Keratinocyte (primary cell): ENCODE data around the gene EEF2K. TPM values are rescaled to one million over a fixed set of nuclear protein-coding genes. Genes with fewer than 3 reads are reported as not detected.

Source experiments
- DNase-seq: peaks from one replicate; pipeline ENCODE4 v3.0.0-alpha.2; 2011; ENCODE audit warnings: low read depth, missing footprints, low spot score
- FAIRE-seq: peaks from 2 replicates; lab custom pipeline; 2011; peaks lifted over from hg19 to GRCh38; lab: Jason Lieb, UNC
- H2AFZ ChIP-seq: 2 replicates; pipeline ENCODE4 v1.6.0; 2012; ENCODE audit warnings: low read length, control low read depth, inconsistent platforms; ENCODE audit not compliant: control insufficient read depth
- H3K27ac ChIP-seq: 2 replicates; pipeline ENCODE4 v1.5.1; 2011; ENCODE audit warnings: low read length; ENCODE audit not compliant: control insufficient read depth, insufficient read depth
- H3K27me3 ChIP-seq: 3 replicates; pipeline ENCODE4 v1.6.0; 2011; ENCODE audit warnings: low read length; ENCODE audit not compliant: control insufficient read depth, insufficient read depth; ENCODE audit errors: extremely low read depth
- H3K36me3 ChIP-seq, 2 experiments: 2 replicates in 1 of 2; 3 replicates in 1 of 2; pipeline ENCODE4 v1.5.1; 2011; ENCODE audit warnings: low read length in 2 of 2, mild to moderate bottlenecking in 1 of 2; ENCODE audit not compliant: control insufficient read depth in 2 of 2, insufficient read depth in 2 of 2; ENCODE audit errors: extremely low read depth in 1 of 2
- H3K4me1 ChIP-seq: 3 replicates; pipeline ENCODE4 v1.5.1; 2011; ENCODE audit warnings: low read length; ENCODE audit not compliant: control insufficient read depth, insufficient read depth; ENCODE audit errors: extremely low read depth
- H3K4me2 ChIP-seq: 3 replicates; pipeline ENCODE4 v1.6.0; 2011; ENCODE audit warnings: low read depth, low read length; ENCODE audit not compliant: control insufficient read depth, insufficient read depth; ENCODE audit errors: extremely low read depth
- H3K4me3 ChIP-seq, 3 experiments: fragments of 200-600 bp in 1 of 3; sonication (generic) in 1 of 3; 2 replicates in 2 of 3; 3 replicates in 1 of 3; pipeline ENCODE4 v1.5.1; 2011 to 2016; ENCODE audit warnings: low read length in 3 of 3, mild to moderate bottlenecking in 3 of 3, control low read depth in 2 of 3, inconsistent platforms in 1 of 3, low read depth in 1 of 3, mixed read lengths in 1 of 3, mixed run types in 1 of 3, moderate library complexity in 1 of 3; ENCODE audit not compliant: control insufficient read depth in 2 of 3, insufficient read depth in 2 of 3; ENCODE audit errors: extremely low read depth in 1 of 3
- H3K79me2 ChIP-seq: 2 replicates; pipeline ENCODE4 v1.6.0; 2012; ENCODE audit warnings: low read length; ENCODE audit not compliant: control insufficient read depth, insufficient read depth
- H3K9ac ChIP-seq: 3 replicates; pipeline ENCODE4 v1.6.0; 2011; ENCODE audit warnings: low read length; ENCODE audit not compliant: control insufficient read depth, insufficient read depth; ENCODE audit errors: extremely low read depth
- H3K9me1 ChIP-seq: 3 replicates; pipeline ENCODE4 v1.6.0; 2011; ENCODE audit warnings: low read length; ENCODE audit not compliant: control insufficient read depth, insufficient read depth; ENCODE audit errors: extremely low read depth
- H3K9me3 ChIP-seq: 2 replicates; pipeline ENCODE4 v1.5.1; 2012; ENCODE audit warnings: low read depth, low read length; ENCODE audit not compliant: control insufficient read depth
- H4K20me1 ChIP-seq: 3 replicates; pipeline ENCODE4 v1.6.0; 2011; ENCODE audit warnings: low read length; ENCODE audit not compliant: control insufficient read depth, insufficient read depth; ENCODE audit errors: extremely low read depth
- CTCF ChIP-seq, 3 experiments: IDR thresholded peaks in 1 of 3; conservative IDR thresholded peaks in 1 of 3; optimal IDR thresholded peaks in 1 of 3; 2 replicates in 2 of 3; 3 replicates in 1 of 3; pipeline versions ENCODE3 to v1.5.1; 2011; ENCODE audit warnings: low read length in 3 of 3, mild to moderate bottlenecking in 3 of 3, moderate library complexity in 2 of 3, control low read depth in 1 of 3, inconsistent platforms in 1 of 3; ENCODE audit not compliant: insufficient read depth in 2 of 3; ENCODE audit errors: extremely low read depth in 1 of 3
- EZH2 ChIP-seq: IDR thresholded peaks from one replicate; pipeline ENCODE4 v1.6.1; 2012; ENCODE audit warnings: inconsistent platforms, mild to moderate bottlenecking, low read length, moderate library complexity
- dilution Hi-C: fragments of 300-500 bp; cut with MboI; formaldehyde crosslinking; loops from one replicate; pipeline ENCODE4 v1.7.0; 2020; ENCODE audit warnings: low sequenced_read_pairs; ENCODE audit not compliant: extremely low pct_ligation_motif_present
- polyA plus RNA-seq, 5 experiments: library from polyadenylated mRNA; depleted of rRNA in 3 of 5; stranded (reverse) in 3 of 5; stranded (forward) in 1 of 5; unstranded in 1 of 5; fragments of >200 nt; gene quantifications; 1 replicate in 1 of 5; 2 replicates in 3 of 5; 3 replicates in 1 of 5; pipeline versions ENCODE4 v1.2.1 to v1.2.3, GENCODE V29; 2011 to 2012; ENCODE audit warnings: missing spikeins in 2 of 5, low read depth in 1 of 5, low replicate concordance in 1 of 5

EEF2K gene
- polyA plus RNA-seq, 1 donor (not counting 4 experiments of a cell fraction or from before 2014, with no cell fraction given), result 7.3 TPM

GRCh38 chr16:22235839-22236745 lies 30.0 kb downstream of the EEF2K start:
- Histone ChIP-seq H3K27me3 (no peaks in the 10 kb centered on the region), H3K4me3 (no peak overlapping the region), H4K20me1 (no peaks in the 10 kb centered on the region), H3K79me2 (peaks cover 4% of the 10 kb centered on the region), H3K36me3 (no peaks in the 10 kb centered on the region), H3K9me1 (no peaks in the 10 kb centered on the region), H3K9ac (no peak overlapping the region), H3K4me1 (peaks cover 19% of the 10 kb centered on the region), H2AFZ (no peak overlapping the region), H3K27ac (no peak overlapping the region), H3K4me2 (no peak overlapping the region), H3K9me3 (no peaks in the 10 kb centered on the region)
- DNase-seq (no peak), FAIRE-seq (no peak)
- no peak for TF ChIP-seq EZH2
- TF ChIP-seq CTCF (optimal IDR thresholded peaks at IDR 0.05 in 1 of 3, IDR thresholded peaks at IDR 0.05 in 1 of 3, conservative IDR thresholded peaks at IDR 0.05 in 1 of 3; ENCODE audit: extremely low read depth in 1 of 3, insufficient read depth in 2 of 3, low read length in 3 of 3), result no peak
- dilution Hi-C loops, result no loop called here

- dilution Hi-C loops, result no loop called here
- Histone ChIP-seq H3K9me3 (no peaks in the 10 kb centered on the region), H3K4me1 (peaks cover 8% of the 10 kb centered on the region), H3K27me3 (no peaks in the 10 kb centered on the region), H3K9ac (no peak overlapping the region), H3K36me3 (peaks cover 0 to 4% of the 10 kb centered on the region in 2 experiments), H3K4me2 (peak overlapping the region; percentile 45), H2AFZ (no peak overlapping the region), H3K4me3 (no peak overlapping the region), H4K20me1 (no peaks in the 10 kb centered on the region), H3K9me1 (no peaks in the 10 kb centered on the region), H3K79me2 (peaks cover 3% of the 10 kb centered on the region), H3K27ac (no peak overlapping the region)
- FAIRE-seq (no peak), DNase-seq (no peak)
- TF ChIP-seq EZH2, result no peak
- no peak for TF ChIP-seq CTCF (optimal IDR thresholded peaks at IDR 0.05 in 1 of 3, IDR thresholded peaks at IDR 0.05 in 1 of 3, conservative IDR thresholded peaks at IDR 0.05 in 1 of 3; ENCODE audit: extremely low read depth in 1 of 3, insufficient read depth in 2 of 3, low read length in 3 of 3)
Observed at GRCh38 chr16:22239131-22239805, 33.2 kb downstream of the EEF2K start.
